ENCODE measurements around the gene RAB15.

Gene RAB15

GRCh38 chr14:64935508-64935907 is 36.6 kb downstream of the RAB15 start:
- Histone ChIP-seq H3K4me3 (ENCODE audit: low read depth, low read length) (no peak overlapping the region), H3K4me1 (ENCODE audit: control insufficient read depth, insufficient read depth, low read length, unreplicated experiment) (no peaks in the 10 kb centered on the region), H3K27ac (ENCODE audit: low read depth, low read length) (no peak overlapping the region), H3K36me3 (ENCODE audit: insufficient read depth, low read length) (peaks cover 21% of the 10 kb centered on the region), H3K79me2 (ENCODE audit: control insufficient read depth, insufficient read depth, low read length, unreplicated experiment) (no peaks in the 10 kb centered on the region), H3K27me3 (ENCODE audit: insufficient read depth, low read length) (no peaks in the 10 kb centered on the region), H2AFZ (ENCODE audit: low read length, unreplicated experiment) (no peak overlapping the region)

- peaks cover 22% of the 10 kb centered on the region for H3K36me3 ChIP-seq (ENCODE audit: insufficient read depth, low read length)
- H3K27me3 ChIP-seq (ENCODE audit: insufficient read depth, low read length), result no peaks in the 10 kb centered on the region
- H3K4me1 ChIP-seq (ENCODE audit: control insufficient read depth, insufficient read depth, low read length, unreplicated experiment), result no peaks in the 10 kb centered on the region
- H2AFZ ChIP-seq (ENCODE audit: low read length, unreplicated experiment), result no peak overlapping the region
- no peak overlapping the region for H3K4me3 ChIP-seq (ENCODE audit: low read depth, low read length)
- no peak overlapping the region for H3K27ac ChIP-seq (ENCODE audit: low read depth, low read length)
- no peaks in the 10 kb centered on the region for H3K79me2 ChIP-seq (ENCODE audit: control insufficient read depth, insufficient read depth, low read length, unreplicated experiment)
Measured at GRCh38 chr14:64934338-64934929, 37.7 kb downstream of the RAB15 start.

- H2AFZ ChIP-seq (ENCODE audit: low read length, unreplicated experiment), result no peak overlapping the region
- peaks cover 3% of the 10 kb centered on the region for H3K79me2 ChIP-seq (ENCODE audit: control insufficient read depth, insufficient read depth, low read length, unreplicated experiment)
- H3K27me3 ChIP-seq (ENCODE audit: insufficient read depth, low read length), result no peaks in the 10 kb centered on the region
- H3K4me3 ChIP-seq (ENCODE audit: low read depth, low read length), result no peak overlapping the region
- peaks cover 32% of the 10 kb centered on the region for H3K36me3 ChIP-seq (ENCODE audit: insufficient read depth, low read length)
- no peak overlapping the region for H3K27ac ChIP-seq (ENCODE audit: low read depth, low read length)
- no peaks in the 10 kb centered on the region for H3K4me1 ChIP-seq (ENCODE audit: control insufficient read depth, insufficient read depth, low read length, unreplicated experiment)
Measured at GRCh38 chr14:64932231-64932630, 39.9 kb downstream of the RAB15 start.

GRCh38 chr14:64931123-64931522 is 41.0 kb downstream of the RAB15 start:
- Histone ChIP-seq H2AFZ (ENCODE audit: low read length, unreplicated experiment) (no peak overlapping the region), H3K4me1 (ENCODE audit: control insufficient read depth, insufficient read depth, low read length, unreplicated experiment) (no peaks in the 10 kb centered on the region), H3K4me3 (ENCODE audit: low read depth, low read length) (no peak overlapping the region), H3K79me2 (ENCODE audit: control insufficient read depth, insufficient read depth, low read length, unreplicated experiment) (peaks cover 3% of the 10 kb centered on the region), H3K27me3 (ENCODE audit: insufficient read depth, low read length) (no peaks in the 10 kb centered on the region), H3K27ac (ENCODE audit: low read depth, low read length) (no peak overlapping the region), H3K36me3 (ENCODE audit: insufficient read depth, low read length) (peaks cover 37% of the 10 kb centered on the region)

GRCh38 chr14:64930085-64930843 is 41.9 kb downstream of the RAB15 start:
- Histone ChIP-seq H3K4me1 (ENCODE audit: control insufficient read depth, insufficient read depth, low read length, unreplicated experiment) (no peaks in the 10 kb centered on the region), H3K36me3 (ENCODE audit: insufficient read depth, low read length) (peaks cover 42% of the 10 kb centered on the region), H3K27ac (ENCODE audit: low read depth, low read length) (no peak overlapping the region)

GRCh38 chr14:64929014-64929359 is 43.1 kb downstream of the RAB15 start:
- Histone ChIP-seq H3K27ac (ENCODE audit: low read depth, low read length) (no peak overlapping the region), H3K79me2 (ENCODE audit: control insufficient read depth, insufficient read depth, low read length, unreplicated experiment) (peaks cover 8% of the 10 kb centered on the region), H3K27me3 (ENCODE audit: insufficient read depth, low read length) (no peaks in the 10 kb centered on the region), H2AFZ (ENCODE audit: low read length, unreplicated experiment) (no peak overlapping the region), H3K4me3 (ENCODE audit: low read depth, low read length) (no peak overlapping the region), H3K4me1 (ENCODE audit: control insufficient read depth, insufficient read depth, low read length, unreplicated experiment) (no peaks in the 10 kb centered on the region), H3K36me3 (ENCODE audit: insufficient read depth, low read length) (peaks cover 50% of the 10 kb centered on the region)

More at GRCh38 chr14:64930085-64930843, 41.9 kb downstream of the RAB15 start:
- Histone ChIP-seq H3K4me3 (ENCODE audit: low read depth, low read length) (no peak overlapping the region), H3K27me3 (ENCODE audit: insufficient read depth, low read length) (no peaks in the 10 kb centered on the region), H2AFZ (ENCODE audit: low read length, unreplicated experiment) (no peak overlapping the region), H3K79me2 (ENCODE audit: control insufficient read depth, insufficient read depth, low read length, unreplicated experiment) (peaks cover 3% of the 10 kb centered on the region)

- H3K36me3 ChIP-seq (ENCODE audit: insufficient read depth, low read length), result peaks cover 51% of the 10 kb centered on the region
- H3K27ac ChIP-seq (ENCODE audit: low read depth, low read length), result no peak overlapping the region
Measured at GRCh38 chr14:64928239-64929013, 43.7 kb downstream of the RAB15 start.

GRCh38 chr14:64927031-64927430 is 45.1 kb downstream of the RAB15 start:
- Histone ChIP-seq H3K27me3 (ENCODE audit: insufficient read depth, low read length) (no peaks in the 10 kb centered on the region), H3K4me3 (ENCODE audit: low read depth, low read length) (no peak overlapping the region), H3K36me3 (ENCODE audit: insufficient read depth, low read length) (peaks cover 38% of the 10 kb centered on the region), H3K79me2 (ENCODE audit: control insufficient read depth, insufficient read depth, low read length, unreplicated experiment) (peaks cover 16% of the 10 kb centered on the region), H2AFZ (ENCODE audit: low read length, unreplicated experiment) (no peak overlapping the region), H3K4me1 (ENCODE audit: control insufficient read depth, insufficient read depth, low read length, unreplicated experiment) (no peaks in the 10 kb centered on the region), H3K27ac (ENCODE audit: low read depth, low read length) (no peak overlapping the region)

More at GRCh38 chr14:64928239-64929013, 43.7 kb downstream of the RAB15 start:
- H3K4me3 ChIP-seq (ENCODE audit: low read depth, low read length), result no peak overlapping the region
- no peak overlapping the region for H2AFZ ChIP-seq (ENCODE audit: low read length, unreplicated experiment)
- H3K4me1 ChIP-seq (ENCODE audit: control insufficient read depth, insufficient read depth, low read length, unreplicated experiment), result no peaks in the 10 kb centered on the region
- H3K27me3 ChIP-seq (ENCODE audit: insufficient read depth, low read length), result no peaks in the 10 kb centered on the region
- peaks cover 8% of the 10 kb centered on the region for H3K79me2 ChIP-seq (ENCODE audit: control insufficient read depth, insufficient read depth, low read length, unreplicated experiment)

GRCh38 chr14:64926398-64926995 is 45.6 kb downstream of the RAB15 start:
- H3K79me2 ChIP-seq (ENCODE audit: control insufficient read depth, insufficient read depth, low read length, unreplicated experiment), result peaks cover 22% of the 10 kb centered on the region
- H3K4me3 ChIP-seq (ENCODE audit: low read depth, low read length), result no peak overlapping the region
- peaks cover 1% of the 10 kb centered on the region for H3K4me1 ChIP-seq (ENCODE audit: control insufficient read depth, insufficient read depth, low read length, unreplicated experiment)
- H3K27ac ChIP-seq (ENCODE audit: low read depth, low read length), result no peak overlapping the region
- H2AFZ ChIP-seq (ENCODE audit: low read length, unreplicated experiment), result no peak overlapping the region
- H3K27me3 ChIP-seq (ENCODE audit: insufficient read depth, low read length), result no peaks in the 10 kb centered on the region
- peaks cover 35% of the 10 kb centered on the region for H3K36me3 ChIP-seq (ENCODE audit: insufficient read depth, low read length)

GRCh38 chr14:64923015-64923414 is 49.1 kb downstream of the RAB15 start:
- Histone ChIP-seq H3K27ac (ENCODE audit: low read depth, low read length) (no peak overlapping the region), H3K4me1 (ENCODE audit: control insufficient read depth, insufficient read depth, low read length, unreplicated experiment) (peaks cover 29% of the 10 kb centered on the region), H3K4me3 (ENCODE audit: low read depth, low read length) (no peak overlapping the region), H3K79me2 (ENCODE audit: control insufficient read depth, insufficient read depth, low read length, unreplicated experiment) (peaks cover 46% of the 10 kb centered on the region), H2AFZ (ENCODE audit: low read length, unreplicated experiment) (no peak overlapping the region), H3K36me3 (ENCODE audit: insufficient read depth, low read length) (peaks cover 27% of the 10 kb centered on the region), H3K27me3 (ENCODE audit: insufficient read depth, low read length) (no peaks in the 10 kb centered on the region)
